Neural progenitor cell (in vitro differentiated cells): ENCODE measurements around the gene CAMSAP1. TPM values are rescaled to one million over a fixed set of nuclear protein-coding genes. Genes with fewer than 3 reads are reported as not detected.

Experiments
- DNase-seq: peaks from one replicate; pipeline ENCODE4 v3.0.0-alpha.2; 2016; ENCODE audit warnings: low spot score
- H2AFZ ChIP-seq: fragments of 200-600 bp; sonication (generic); replicated peaks from 2 replicates; pipeline ENCODE4 v1.6.1; 2016; ENCODE audit warnings: antibody characterized with exemption
- H3F3A ChIP-seq: fragments of 200-600 bp; sonication (generic); 2 replicates; pipeline ENCODE4 v1.6.1; 2016; ENCODE audit warnings: antibody characterized with exemption, low read depth
- H3K27ac ChIP-seq: fragments of 200-600 bp; sonication (generic); 2 replicates; pipeline ENCODE4 v1.5.1; 2016; ENCODE audit warnings: mild to moderate bottlenecking
- H3K27me3 ChIP-seq: fragments of 200-600 bp; sonication (generic); 2 replicates; pipeline ENCODE4 v1.6.1; 2016; ENCODE audit warnings: mild to moderate bottlenecking, moderate library complexity
- H3K36me3 ChIP-seq: fragments of 200-600 bp; sonication (generic); 2 replicates; pipeline ENCODE4 v1.5.1; 2016
- H3K4me1 ChIP-seq: fragments of 200-600 bp; sonication (generic); 2 replicates; pipeline ENCODE4 v1.6.1; 2016; ENCODE audit warnings: mixed run types
- H3K4me2 ChIP-seq: fragments of 200-600 bp; sonication (generic); 2 replicates; pipeline ENCODE4 v1.6.1; 2016
- H3K4me3 ChIP-seq: fragments of 200-600 bp; sonication (generic); 2 replicates; pipeline ENCODE4 v1.5.1; 2016
- H3K79me2 ChIP-seq: fragments of 200-600 bp; sonication (generic); 2 replicates; pipeline ENCODE4 v1.6.1; 2016; ENCODE audit warnings: low read depth
- H3K9ac ChIP-seq: fragments of 200-600 bp; sonication (generic); 2 replicates; pipeline ENCODE4 v1.6.1; 2016
- H3K9me3 ChIP-seq: fragments of 200-600 bp; sonication (generic); 2 replicates; pipeline ENCODE4 v1.5.1; 2016; ENCODE audit warnings: low read depth
- H4K20me1 ChIP-seq: fragments of 200-600 bp; sonication (generic); 2 replicates; pipeline ENCODE4 v1.6.1; 2016; ENCODE audit warnings: low read depth
- H3K27ac Mint-ChIP-seq: 3 replicates; pipeline ENCODE4 v1.8.0; 2021; ENCODE audit warnings: mixed read lengths
- H3K27me3 Mint-ChIP-seq: 2 replicates; pipeline ENCODE4 v1.8.0; 2022; ENCODE audit warnings: low read depth, mild to moderate bottlenecking, inconsistent platforms, moderate library complexity, mixed read lengths; ENCODE audit not compliant: insufficient read depth
- H3K36me3 Mint-ChIP-seq: 3 replicates; pipeline ENCODE4 v1.8.0; 2021; ENCODE audit warnings: mixed read lengths
- H3K4me1 Mint-ChIP-seq: 3 replicates; pipeline ENCODE4 v1.8.0; 2021; ENCODE audit warnings: mixed read lengths
- H3K4me3 Mint-ChIP-seq: 3 replicates; pipeline ENCODE4 v1.8.0; 2021; ENCODE audit warnings: mild to moderate bottlenecking, moderate library complexity, mixed read lengths
- H3K9me3 Mint-ChIP-seq: 3 replicates; pipeline ENCODE4 v1.8.0; 2020; ENCODE audit warnings: mixed read lengths
- CTCF ChIP-seq: fragments of 200-600 bp; sonication (generic); IDR thresholded peaks from 2 replicates; pipeline ENCODE4 v1.5.1; 2017; ENCODE audit warnings: antibody characterized with exemption, mild to moderate bottlenecking
- EZH2 ChIP-seq: fragments of 200-600 bp; sonication (generic); IDR thresholded peaks from 2 replicates; pipeline ENCODE4 v1.6.1; 2017; ENCODE audit warnings: antibody characterized with exemption, mild to moderate bottlenecking, moderate library complexity
- EZH2phosphoT487 ChIP-seq: fragments of 200-600 bp; sonication (generic); IDR thresholded peaks from 2 replicates; pipeline ENCODE4 v1.6.1; 2017; ENCODE audit warnings: antibody characterized with exemption
- total RNA-seq: library from RNA; depleted of rRNA; stranded (reverse); fragments of >200 nt; gene quantifications from 2 replicates; pipeline ENCODE4 v1.2.3, GENCODE V29; 2015; ENCODE audit warnings: low replicate concordance

Gene CAMSAP1
- total RNA-seq, 1 donor from 2014 or later, result 39.3 TPM

GRCh38 chr9:135792268-135793128 is 114.8 kb downstream of the CAMSAP1 start:
- DNase-seq, result no peak
- H3K9me3 Mint-ChIP-seq, result no peaks in the 10 kb centered on the region
- H3K4me1 Mint-ChIP-seq, result no peaks in the 10 kb centered on the region
- H3K27ac ChIP-seq, result no peak overlapping the region
- no peak overlapping the region for H3K27ac Mint-ChIP-seq
- H3K27me3 ChIP-seq, result no peaks in the 10 kb centered on the region
- no peak overlapping the region for H2AFZ ChIP-seq
- no peaks in the 10 kb centered on the region for H3K9me3 ChIP-seq
- H3K27me3 Mint-ChIP-seq, result peaks cover 3% of the 10 kb centered on the region
- no peaks in the 10 kb centered on the region for H3K79me2 ChIP-seq
- H4K20me1 ChIP-seq, result no peaks in the 10 kb centered on the region
- no peak overlapping the region for H3K4me2 ChIP-seq
- H3K36me3 Mint-ChIP-seq, result no peaks in the 10 kb centered on the region
- H3K4me3 ChIP-seq, result no peak overlapping the region
- TF ChIP-seq CTCF, result no peak
- no peak for TF ChIP-seq EZH2phosphoT487
- no peak for TF ChIP-seq EZH2
- H3K4me1 ChIP-seq, result no peaks in the 10 kb centered on the region
- no peak overlapping the region for H3K9ac ChIP-seq
- no peaks in the 10 kb centered on the region for H3K36me3 ChIP-seq
- H3K4me3 Mint-ChIP-seq, result no peak overlapping the region
- H3F3A ChIP-seq, result no peaks in the 10 kb centered on the region

GRCh38 chr9:135791431-135792267 is 115.7 kb downstream of the CAMSAP1 start:
- H3K27me3 Mint-ChIP-seq, result peaks cover 2% of the 10 kb centered on the region
- H3K9ac ChIP-seq, result no peak overlapping the region
- H3K36me3 ChIP-seq, result no peaks in the 10 kb centered on the region
- H3K9me3 Mint-ChIP-seq, result no peaks in the 10 kb centered on the region
- no peak overlapping the region for H3K4me3 Mint-ChIP-seq
- no peaks in the 10 kb centered on the region for H3K4me1 Mint-ChIP-seq
- H3K27me3 ChIP-seq, result no peaks in the 10 kb centered on the region
- H3K79me2 ChIP-seq, result no peaks in the 10 kb centered on the region
- DNase-seq, result no peak
- H4K20me1 ChIP-seq, result no peaks in the 10 kb centered on the region
- H3K27ac ChIP-seq, result no peak overlapping the region
- no peaks in the 10 kb centered on the region for H3K9me3 ChIP-seq
- H3K4me1 ChIP-seq, result no peaks in the 10 kb centered on the region
- no peaks in the 10 kb centered on the region for H3K36me3 Mint-ChIP-seq
- TF ChIP-seq CTCF, result no peak
- no peak for TF ChIP-seq EZH2
- TF ChIP-seq EZH2phosphoT487, result no peak
- no peak overlapping the region for H3K27ac Mint-ChIP-seq
- no peak overlapping the region for H2AFZ ChIP-seq
- no peak overlapping the region for H3K4me3 ChIP-seq
- no peak overlapping the region for H3K4me2 ChIP-seq
- H3F3A ChIP-seq, result no peaks in the 10 kb centered on the region

DNA sequence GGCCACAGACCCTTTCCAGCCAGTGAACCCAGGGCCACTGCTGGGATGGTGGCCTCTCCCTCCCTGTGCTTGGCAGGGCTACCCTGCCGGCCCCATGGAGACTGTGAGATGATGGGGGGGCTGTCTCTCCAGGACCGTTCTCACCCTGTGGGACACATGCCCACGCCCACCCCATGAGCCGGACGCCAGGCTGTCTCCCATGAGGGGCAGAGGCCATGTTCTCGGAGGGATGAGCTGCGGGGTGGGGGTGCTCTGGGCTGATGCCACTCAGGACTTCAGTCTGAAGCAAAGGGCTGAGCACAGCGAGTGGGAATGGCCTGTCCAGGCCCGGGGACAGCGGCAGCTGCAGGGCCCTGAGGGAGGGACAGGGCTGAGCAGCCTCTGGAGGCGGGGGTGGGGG is 116.5 kb downstream of the CAMSAP1 start:
- DNase-seq, result no peak
- Mint-ChIP-seq H3K4me1 (no peaks in the 10 kb centered on the region), H3K9me3 (no peaks in the 10 kb centered on the region), H3K4me3 (no peak overlapping the region), H3K36me3 (no peaks in the 10 kb centered on the region), H3K27ac (no peak overlapping the region), H3K27me3 (peaks cover 2% of the 10 kb centered on the region)
- Histone ChIP-seq H3K9ac (no peak overlapping the region), H3K79me2 (no peaks in the 10 kb centered on the region), H3K9me3 (no peaks in the 10 kb centered on the region), H3K4me1 (no peaks in the 10 kb centered on the region), H2AFZ (no peak overlapping the region), H3F3A (no peaks in the 10 kb centered on the region), H3K27me3 (no peaks in the 10 kb centered on the region), H3K4me3 (no peak overlapping the region), H3K27ac (no peak overlapping the region), H3K36me3 (no peaks in the 10 kb centered on the region), H3K4me2 (no peak overlapping the region), H4K20me1 (no peaks in the 10 kb centered on the region)
- no peak for TF ChIP-seq CTCF
- no peak for TF ChIP-seq EZH2
- TF ChIP-seq EZH2phosphoT487, result no peak
